Measurements from ENCODE around the gene PTPRA. TPM values are rescaled to one million over a fixed set of nuclear protein-coding genes. Genes with fewer than 3 reads are reported as not detected.
A peak's percentile ranks its signal among the peaks of the same experiment; 100 is the strongest.

The PTPRA gene
- polyA plus RNA-seq, 3 donors, result 13.0 to 41.9 (median 13.1) TPM

DNA sequence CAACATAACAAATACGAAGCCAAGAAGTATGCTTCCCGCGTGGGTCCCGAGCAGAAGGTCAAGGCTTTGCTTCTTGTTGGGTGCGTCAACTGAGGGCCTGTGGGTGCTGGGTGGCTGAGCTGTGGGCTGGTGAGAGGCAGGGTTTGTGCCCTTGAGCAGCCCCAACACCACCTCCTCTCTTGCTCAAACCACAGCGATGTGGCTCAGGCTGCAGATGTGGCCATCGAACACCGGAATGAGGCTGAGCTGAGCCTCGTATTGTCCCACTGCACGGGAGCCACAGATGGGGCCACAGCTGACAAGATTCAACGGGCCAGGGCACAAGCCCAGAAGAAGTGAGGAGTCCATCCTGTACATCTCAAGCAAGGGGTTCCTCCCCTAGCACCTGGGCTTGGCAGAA, 7.0 kb upstream of the PTPRA start:
- H3K9ac ChIP-seq (ENCODE audit: insufficient read depth, low read length, poor library complexity, severe bottlenecking), result no peak overlapping the region
- peaks cover 28% of the 10 kb centered on the region for H3K4me1 Mint-ChIP-seq
- no peaks in the 10 kb centered on the region for H3K27me3 ChIP-seq (ENCODE audit: control insufficient read depth in 2 of 2, insufficient read depth in 2 of 2, low read length in 2 of 2)
- 88% methylated on average over 6 of the region's 11 CpGs for WGBS (ENCODE audit: insufficient coverage)
- peaks cover 49 to 59% of the 10 kb centered on the region in 2 donors for H3K36me3 ChIP-seq (replicated peaks in 1 of 2; ENCODE audit: control insufficient read depth in 1 of 2, insufficient read depth in 2 of 2, low read length in 2 of 2)
- H3K4me1 ChIP-seq (ENCODE audit: control insufficient read depth in 1 of 2, insufficient read depth in 2 of 2, low read length in 2 of 2), result peaks cover 22 to 25% of the 10 kb centered on the region in 2 donors
- TF ChIP-seq, protein P1, sequence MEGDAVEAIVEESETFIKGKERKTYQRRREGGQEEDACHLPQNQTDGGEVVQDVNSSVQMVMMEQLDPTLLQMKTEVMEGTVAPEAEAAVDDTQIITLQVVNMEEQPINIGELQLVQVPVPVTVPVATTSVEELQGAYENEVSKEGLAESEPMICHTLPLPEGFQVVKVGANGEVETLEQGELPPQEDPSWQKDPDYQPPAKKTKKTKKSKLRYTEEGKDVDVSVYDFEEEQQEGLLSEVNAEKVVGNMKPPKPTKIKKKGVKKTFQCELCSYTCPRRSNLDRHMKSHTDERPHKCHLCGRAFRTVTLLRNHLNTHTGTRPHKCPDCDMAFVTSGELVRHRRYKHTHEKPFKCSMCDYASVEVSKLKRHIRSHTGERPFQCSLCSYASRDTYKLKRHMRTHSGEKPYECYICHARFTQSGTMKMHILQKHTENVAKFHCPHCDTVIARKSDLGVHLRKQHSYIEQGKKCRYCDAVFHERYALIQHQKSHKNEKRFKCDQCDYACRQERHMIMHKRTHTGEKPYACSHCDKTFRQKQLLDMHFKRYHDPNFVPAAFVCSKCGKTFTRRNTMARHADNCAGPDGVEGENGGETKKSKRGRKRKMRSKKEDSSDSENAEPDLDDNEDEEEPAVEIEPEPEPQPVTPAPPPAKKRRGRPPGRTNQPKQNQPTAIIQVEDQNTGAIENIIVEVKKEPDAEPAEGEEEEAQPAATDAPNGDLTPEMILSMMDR (IDR thresholded peaks at IDR 0.05), result no peak
- no peak overlapping the region for H3K4me2 ChIP-seq (replicated peaks; ENCODE audit: extremely low read depth, low read length, poor library complexity, severe bottlenecking)
- peak overlapping the region in 1 of 7 donors; percentile 55 for H3K27ac Mint-ChIP-seq
- no peak overlapping the region for H3K27ac ChIP-seq (ENCODE audit: low read depth in 1 of 2, low read length in 2 of 2)
- H3K79me2 ChIP-seq (ENCODE audit: insufficient read depth, low read length), result no peaks in the 10 kb centered on the region
- no peaks in the 10 kb centered on the region for H3K9me3 ChIP-seq (replicated peaks in 1 of 2; ENCODE audit: control insufficient read depth in 1 of 2, insufficient read depth in 1 of 2, low read length in 2 of 2)
- peaks cover 52 to 63% of the 10 kb centered on the region in 2 donors for H3K36me3 Mint-ChIP-seq
- intact Hi-C loops (cut with micrococcal nuclease), result no loop called here
- H3K4me3 ChIP-seq (replicated peaks in 1 of 3; ENCODE audit: low read depth in 2 of 3, low read length in 3 of 3), result no peak overlapping the region
- no peak overlapping the region for H2AFZ ChIP-seq (ENCODE audit: insufficient read depth, low read depth, low read length, poor library complexity, severe bottlenecking)
- H3K9me3 Mint-ChIP-seq, result no peaks in the 10 kb centered on the region
- no peak for DNase-seq
- peak overlapping the region in 1 of 2 donors; percentile 16 for H3K4me3 Mint-ChIP-seq
- no peaks in the 10 kb centered on the region for H4K20me1 ChIP-seq (ENCODE audit: insufficient read depth, low read length)
- H3K27me3 Mint-ChIP-seq (ENCODE audit: low read depth in 3 of 3), result peaks cover 0 to 3% (median 2%) of the 10 kb centered on the region in 3 donors

DNA sequence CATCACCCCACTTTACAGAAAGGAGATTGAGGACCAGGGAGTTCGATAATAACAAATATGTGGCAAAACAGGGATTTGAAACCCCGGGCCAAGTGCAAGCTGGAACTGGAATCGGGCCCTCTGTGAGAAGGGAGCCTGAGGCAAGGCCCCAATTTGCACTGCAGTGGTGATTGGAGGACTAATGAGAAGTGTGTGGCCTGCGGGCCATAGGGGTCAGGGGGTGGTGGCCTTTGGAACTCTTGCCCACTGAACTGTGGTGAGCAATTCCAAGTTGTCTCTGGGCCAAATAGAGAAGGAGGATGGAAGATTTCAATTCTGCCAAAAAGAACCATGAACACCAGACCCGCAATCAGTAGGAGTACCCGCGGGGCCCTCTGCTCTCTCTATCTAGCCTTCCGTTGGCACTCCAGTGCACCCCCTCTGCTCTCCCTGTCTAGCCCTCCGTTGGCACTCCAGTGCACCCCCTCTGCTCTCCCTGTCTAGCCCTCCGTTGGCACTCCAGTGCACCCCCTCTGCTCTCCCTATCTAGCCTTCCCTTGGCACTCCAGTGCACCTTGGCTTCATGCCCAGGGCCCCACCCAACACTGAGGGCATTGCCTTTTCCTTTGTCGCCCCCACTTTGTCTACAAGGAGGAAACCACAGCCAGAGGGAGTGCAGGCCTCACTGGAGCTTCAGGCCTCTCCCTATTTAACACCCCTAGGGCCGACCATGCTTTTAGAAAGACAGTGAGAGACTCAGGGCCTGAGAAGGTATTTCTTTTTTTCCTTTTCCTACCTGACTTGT, 6.0 kb upstream of the PTPRA start:
- TF ChIP-seq, protein P1 (IDR thresholded peaks at IDR 0.05), result no peak
- H3K27me3 ChIP-seq (ENCODE audit: control insufficient read depth in 2 of 2, insufficient read depth in 2 of 2, low read length in 2 of 2), result peaks cover 0 to 8% of the 10 kb centered on the region in 2 donors
- peaks cover 39 to 49% of the 10 kb centered on the region in 2 donors for H3K36me3 ChIP-seq (replicated peaks in 1 of 2; ENCODE audit: control insufficient read depth in 1 of 2, insufficient read depth in 2 of 2, low read length in 2 of 2)
- intact Hi-C loops (cut with micrococcal nuclease), result no loop called here
- Mint-ChIP-seq H3K27ac (peak overlapping the region in 2 of 7 donors; percentile 38 to 46), H3K9me3 (peaks cover 0 to 3% (median 0%) of the 10 kb centered on the region in 7 donors), H3K4me1 (peaks cover 37% of the 10 kb centered on the region), H3K27me3 (ENCODE audit: low read depth in 3 of 3) (peaks cover 8 to 9% (median 9%) of the 10 kb centered on the region in 3 donors), H3K36me3 (peaks cover 43 to 53% of the 10 kb centered on the region in 2 donors), H3K4me3 (peak overlapping the region in 1 of 2 donors; percentile 59)
- peak overlapping the region; percentile 25 for H3K9ac ChIP-seq (ENCODE audit: insufficient read depth, low read length, poor library complexity, severe bottlenecking)
- no peak for DNase-seq
- H3K27ac ChIP-seq (ENCODE audit: low read depth in 1 of 2, low read length in 2 of 2), result no peak overlapping the region
- H3K4me3 ChIP-seq (replicated peaks in 1 of 3; ENCODE audit: low read depth in 2 of 3, low read length in 3 of 3), result no peak overlapping the region
- no peaks in the 10 kb centered on the region for H3K79me2 ChIP-seq (ENCODE audit: insufficient read depth, low read length)
- H3K4me2 ChIP-seq (replicated peaks; ENCODE audit: extremely low read depth, low read length, poor library complexity, severe bottlenecking), result no peak overlapping the region
- H4K20me1 ChIP-seq (ENCODE audit: insufficient read depth, low read length), result no peaks in the 10 kb centered on the region
- peaks cover 31 to 34% of the 10 kb centered on the region in 2 donors for H3K4me1 ChIP-seq (ENCODE audit: control insufficient read depth in 1 of 2, insufficient read depth in 2 of 2, low read length in 2 of 2)
- no peaks in the 10 kb centered on the region for H3K9me3 ChIP-seq (replicated peaks in 1 of 2; ENCODE audit: control insufficient read depth in 1 of 2, insufficient read depth in 1 of 2, low read length in 2 of 2)
- no peak overlapping the region for H2AFZ ChIP-seq (ENCODE audit: insufficient read depth, low read depth, low read length, poor library complexity, severe bottlenecking)
- 28% methylated on average over 10 of the region's 12 CpGs for WGBS (ENCODE audit: insufficient coverage)
